ENCODE results near the gene MBD3. TPM values are rescaled to one million over a fixed set of nuclear protein-coding genes. Genes with fewer than 3 reads are reported as not detected.

MBD3 gene
- polyA plus RNA-seq, 1 experiment, result 21.9 TPM

DNA sequence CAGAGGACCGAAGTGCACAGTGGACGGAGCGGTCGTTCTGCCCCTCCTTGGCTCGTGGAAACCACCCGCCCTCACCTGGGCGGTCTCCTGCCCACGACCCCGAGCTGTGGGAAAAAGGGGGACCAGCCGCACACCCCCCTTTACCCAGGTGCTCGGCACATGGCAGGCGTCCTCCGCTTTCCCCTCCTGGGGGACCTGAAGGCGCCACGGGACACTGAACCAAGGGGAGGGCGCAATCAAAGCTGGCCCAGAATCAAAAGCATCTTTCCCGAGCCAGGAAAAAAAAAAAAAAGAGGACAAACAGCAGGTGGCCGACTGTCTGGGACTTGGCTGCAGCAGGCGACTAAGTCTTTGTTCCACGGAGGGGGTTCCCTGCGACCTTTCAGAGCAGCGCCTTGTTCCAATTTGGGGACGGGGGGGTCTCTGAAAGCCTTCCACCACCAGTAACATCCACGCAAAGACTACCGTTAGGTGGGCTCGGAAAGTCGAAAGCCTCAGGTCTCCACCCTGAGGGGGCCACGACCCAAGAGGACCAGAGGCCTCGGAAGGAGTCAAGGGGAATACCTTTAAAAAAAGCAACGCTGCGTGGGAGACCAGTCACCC is 1.1 kb downstream of the MBD3 start:
- POLR2A ChIA-PET, result interaction anchor here (0.6 to 1.6 kb wide), 4 partner anchors 12 to 25 kb away, joined by 3 to 11 read pairs (median 4); partner anchors contain the start of gene UQCR11
- Histone ChIP-seq H3K4me3 (ENCODE audit: low read depth, low read length) (peak overlapping the region; percentile 90), H3K9me3 (ENCODE audit: control insufficient read depth, insufficient read depth, low read length) (peaks cover 2% of the 10 kb centered on the region; the same call in 1 of the 2 replicates), H3K27me3 (ENCODE audit: control insufficient read depth, insufficient read depth, low read length) (no peaks in the 10 kb centered on the region), H3K27ac (ENCODE audit: low read depth, low read length) (peak overlapping the region; percentile 92)
- TF ChIP-seq, protein P1, sequence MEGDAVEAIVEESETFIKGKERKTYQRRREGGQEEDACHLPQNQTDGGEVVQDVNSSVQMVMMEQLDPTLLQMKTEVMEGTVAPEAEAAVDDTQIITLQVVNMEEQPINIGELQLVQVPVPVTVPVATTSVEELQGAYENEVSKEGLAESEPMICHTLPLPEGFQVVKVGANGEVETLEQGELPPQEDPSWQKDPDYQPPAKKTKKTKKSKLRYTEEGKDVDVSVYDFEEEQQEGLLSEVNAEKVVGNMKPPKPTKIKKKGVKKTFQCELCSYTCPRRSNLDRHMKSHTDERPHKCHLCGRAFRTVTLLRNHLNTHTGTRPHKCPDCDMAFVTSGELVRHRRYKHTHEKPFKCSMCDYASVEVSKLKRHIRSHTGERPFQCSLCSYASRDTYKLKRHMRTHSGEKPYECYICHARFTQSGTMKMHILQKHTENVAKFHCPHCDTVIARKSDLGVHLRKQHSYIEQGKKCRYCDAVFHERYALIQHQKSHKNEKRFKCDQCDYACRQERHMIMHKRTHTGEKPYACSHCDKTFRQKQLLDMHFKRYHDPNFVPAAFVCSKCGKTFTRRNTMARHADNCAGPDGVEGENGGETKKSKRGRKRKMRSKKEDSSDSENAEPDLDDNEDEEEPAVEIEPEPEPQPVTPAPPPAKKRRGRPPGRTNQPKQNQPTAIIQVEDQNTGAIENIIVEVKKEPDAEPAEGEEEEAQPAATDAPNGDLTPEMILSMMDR (IDR thresholded peaks at IDR 0.05; ENCODE audit: low read depth, low read length), result no peak
- CTCF ChIA-PET, result interaction anchor here (0.6 to 2.2 kb wide), 3 partner anchors 45 to 273 kb away, joined by 3 to 10 read pairs (median 4); no protein-coding TSS in a partner anchor
- DNase-seq (ENCODE audit: low read depth, low spot score), result no peak

DNA sequence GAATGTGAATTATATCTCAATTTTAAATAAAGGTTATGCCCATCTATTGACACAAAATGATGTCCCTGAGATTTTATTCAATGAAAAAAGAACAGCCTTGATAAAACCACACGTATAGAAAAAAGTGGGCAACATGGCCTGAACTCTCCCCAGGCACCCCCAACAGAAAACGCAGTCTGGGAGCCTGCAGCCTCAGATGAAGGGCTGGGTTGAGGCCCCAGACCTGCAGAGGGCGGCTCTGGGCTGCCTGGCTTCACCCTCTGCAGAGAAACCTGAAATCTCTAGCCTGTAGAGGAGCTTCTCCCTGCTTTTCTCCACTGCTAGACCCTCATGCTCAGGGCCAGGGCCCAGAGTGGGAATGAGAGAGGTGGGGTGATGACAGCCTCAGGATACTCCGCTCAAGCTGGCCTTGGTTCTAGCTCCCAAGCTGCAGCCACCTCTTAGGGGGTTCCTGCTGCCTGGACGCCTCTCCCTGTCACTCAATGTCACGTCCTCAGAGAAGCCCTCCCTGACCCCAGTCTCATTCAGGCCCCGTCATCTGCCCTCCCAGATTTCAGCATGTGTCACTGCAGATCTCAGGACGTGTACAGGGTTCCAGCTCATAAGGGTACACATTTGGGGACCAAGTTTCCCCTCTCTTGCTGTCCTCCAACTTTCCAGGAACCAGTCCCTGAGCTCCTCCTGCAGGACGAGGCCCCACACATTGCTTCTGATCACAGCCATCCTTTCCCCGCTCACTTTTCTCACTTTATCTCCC is 1.8 kb downstream of the MBD3 start:
- ChIA-PET POLR2A (interaction anchor here (0.6 to 1.6 kb wide), 4 partner anchors 12 to 24 kb away, joined by 3 to 11 read pairs (median 4); partner anchors contain the start of gene UQCR11), CTCF (interaction anchor here (0.6 to 2.2 kb wide), 4 partner anchors 45 to 274 kb away, joined by 3 to 10 read pairs (median 4); no protein-coding TSS in a partner anchor)
- Histone ChIP-seq H3K27ac (ENCODE audit: low read depth, low read length) (no peak overlapping the region), H3K4me3 (ENCODE audit: low read depth, low read length) (peak overlapping the region; percentile 90), H3K9me3 (ENCODE audit: control insufficient read depth, insufficient read depth, low read length) (peaks cover 2% of the 10 kb centered on the region; the same call in 1 of the 2 replicates), H3K27me3 (ENCODE audit: control insufficient read depth, insufficient read depth, low read length) (no peaks in the 10 kb centered on the region)
- TF ChIP-seq, protein P1 (IDR thresholded peaks at IDR 0.05; ENCODE audit: low read depth, low read length), result peak; percentile 57
- no peak for DNase-seq (ENCODE audit: low read depth, low spot score)

DNA sequence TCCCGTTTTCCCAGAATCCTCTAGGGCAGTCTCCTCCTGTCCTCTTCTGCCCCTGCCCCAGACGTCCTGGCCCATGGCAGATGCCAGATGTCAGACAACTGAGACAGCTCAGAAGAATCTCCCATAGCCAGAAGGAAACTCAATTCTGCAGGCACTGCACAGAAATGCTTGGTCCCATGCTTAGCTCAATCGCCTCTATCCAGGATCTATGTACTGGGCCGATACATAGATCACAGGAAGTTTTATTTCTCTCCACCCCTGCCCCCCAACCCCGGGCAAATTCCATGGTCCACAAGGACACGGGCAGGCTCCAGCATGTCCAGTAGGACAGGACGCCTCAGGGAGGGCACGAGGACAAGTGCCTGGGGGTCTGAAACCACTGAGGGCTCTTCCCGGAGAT is 4.8 kb downstream of the MBD3 start:
- POLR2A ChIA-PET, result no interaction called here

DNA sequence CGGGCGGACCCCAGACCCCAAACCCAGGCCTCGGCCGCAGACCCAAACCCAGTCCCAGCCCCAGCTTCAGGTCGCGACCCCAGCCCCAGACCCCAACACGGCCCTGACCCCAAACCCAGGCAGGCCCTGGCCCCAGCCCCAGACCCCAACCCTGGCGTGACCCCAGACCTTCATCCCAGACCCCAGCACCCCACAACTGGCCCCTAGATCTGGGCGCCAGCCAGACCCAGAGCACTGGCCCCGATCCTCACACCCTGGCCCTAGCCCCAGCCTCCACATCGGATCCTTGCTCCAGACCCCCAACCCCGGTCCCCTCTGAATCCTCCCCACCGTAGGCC is 7.5 kb downstream of the MBD3 start:
- no peak for DNase-seq (ENCODE audit: low read depth, low spot score)
- Histone ChIP-seq H3K9me3 (ENCODE audit: control insufficient read depth, insufficient read depth, low read length) (no peaks in the 10 kb centered on the region; the same call in 1 of the 2 replicates), H3K27me3 (ENCODE audit: control insufficient read depth, insufficient read depth, low read length) (no peaks in the 10 kb centered on the region), H3K27ac (ENCODE audit: low read depth, low read length) (no peak overlapping the region), H3K4me3 (ENCODE audit: low read depth, low read length) (no peak overlapping the region)
- TF ChIP-seq, protein P1 (IDR thresholded peaks at IDR 0.05; ENCODE audit: low read depth, low read length), result no peak
- ChIA-PET POLR2A (no interaction called here), CTCF (no interaction called here)

More for the DNA sequence above, 4.8 kb downstream of the MBD3 start:
- Histone ChIP-seq H3K4me3 (ENCODE audit: low read depth, low read length) (no peak overlapping the region), H3K9me3 (ENCODE audit: control insufficient read depth, insufficient read depth, low read length) (peaks cover 2% of the 10 kb centered on the region; the same call in 1 of the 2 replicates), H3K27ac (ENCODE audit: low read depth, low read length) (no peak overlapping the region), H3K27me3 (ENCODE audit: control insufficient read depth, insufficient read depth, low read length) (no peaks in the 10 kb centered on the region)
- DNase-seq (ENCODE audit: low read depth, low spot score), result no peak
- CTCF ChIA-PET, result interaction anchor here (1.2 kb wide), 1 partner anchor 41 kb away, joined by 3 read pairs; no protein-coding TSS in a partner anchor
- TF ChIP-seq, protein P1 (IDR thresholded peaks at IDR 0.05; ENCODE audit: low read depth, low read length), result no peak

All from AG04450 (cell line).